ENCODE measurements around the gene TIE1. TPM values are rescaled to one million over a fixed set of nuclear protein-coding genes. Genes with fewer than 3 reads are reported as not detected.

The TIE1 gene
- total RNA-seq, 6 experiments from 2014 or later = 0.33 to 1.2 (median 0.54) TPM; not detected in 1

- no peak overlapping the region for H3K27ac Mint-ChIP-seq
- peak; percentile 42 for DNase-seq
- H3K4me3 Mint-ChIP-seq = no peak overlapping the region
- H3K27me3 Mint-ChIP-seq (ENCODE audit: insufficient read depth) = peaks cover under 1% of the 10 kb centered on the region
- no peaks in the 10 kb centered on the region for H3K9me3 Mint-ChIP-seq
- peaks cover 34% of the 10 kb centered on the region for H3K36me3 Mint-ChIP-seq (ENCODE audit: low read depth)
- H3K4me1 Mint-ChIP-seq (ENCODE audit: low read depth) = peaks cover 10% of the 10 kb centered on the region
- TF ChIP-seq, protein P1, sequence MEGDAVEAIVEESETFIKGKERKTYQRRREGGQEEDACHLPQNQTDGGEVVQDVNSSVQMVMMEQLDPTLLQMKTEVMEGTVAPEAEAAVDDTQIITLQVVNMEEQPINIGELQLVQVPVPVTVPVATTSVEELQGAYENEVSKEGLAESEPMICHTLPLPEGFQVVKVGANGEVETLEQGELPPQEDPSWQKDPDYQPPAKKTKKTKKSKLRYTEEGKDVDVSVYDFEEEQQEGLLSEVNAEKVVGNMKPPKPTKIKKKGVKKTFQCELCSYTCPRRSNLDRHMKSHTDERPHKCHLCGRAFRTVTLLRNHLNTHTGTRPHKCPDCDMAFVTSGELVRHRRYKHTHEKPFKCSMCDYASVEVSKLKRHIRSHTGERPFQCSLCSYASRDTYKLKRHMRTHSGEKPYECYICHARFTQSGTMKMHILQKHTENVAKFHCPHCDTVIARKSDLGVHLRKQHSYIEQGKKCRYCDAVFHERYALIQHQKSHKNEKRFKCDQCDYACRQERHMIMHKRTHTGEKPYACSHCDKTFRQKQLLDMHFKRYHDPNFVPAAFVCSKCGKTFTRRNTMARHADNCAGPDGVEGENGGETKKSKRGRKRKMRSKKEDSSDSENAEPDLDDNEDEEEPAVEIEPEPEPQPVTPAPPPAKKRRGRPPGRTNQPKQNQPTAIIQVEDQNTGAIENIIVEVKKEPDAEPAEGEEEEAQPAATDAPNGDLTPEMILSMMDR (IDR thresholded peaks at IDR 0.05) = no peak
Measured at GRCh38 chr1:43372172-43372571, 71.4 kb downstream of the TIE1 start.

Small RNAs within 50 kb of the gene (microRNA-seq; reads per million reads assigned to microRNA genes)
- 20.1 reads per million, percentile 26 among the genes with 10 or more reads in this experiment for gene MIR6734

Other genes with a start within 250 kb of the TIE1 start
- gene EBNA1BP2, start 128.7 kb upstream of the TIE1 start, total RNA-seq (2021; fragmentation: NEBNext Ultra II Directional; extraction: Animal tissue kit (Norgen Biotek cat#: 25700)) = 100 to 1,000 TPM; 107 to 146 (median 134) TPM
- under 1 TPM; 0.14 to 0.75 (median 0.19) TPM for gene CFAP57, start 128.7 kb upstream of the TIE1 start, total RNA-seq (2021; fragmentation: NEBNext Ultra II Directional; extraction: Animal tissue kit (Norgen Biotek cat#: 25700))
- not detected for gene TMEM125, start 31.0 kb upstream of the TIE1 start, total RNA-seq (2021; fragmentation: NEBNext Ultra II Directional; extraction: Animal tissue kit (Norgen Biotek cat#: 25700))
- gene C1orf210, start 15.4 kb upstream of the TIE1 start, total RNA-seq (2021; fragmentation: NEBNext Ultra II Directional; extraction: Animal tissue kit (Norgen Biotek cat#: 25700)) = not detected
- not detected for gene MPL, start 36.8 kb downstream of the TIE1 start, total RNA-seq (2021; fragmentation: NEBNext Ultra II Directional; extraction: Animal tissue kit (Norgen Biotek cat#: 25700))
- gene CDC20, start 58.0 kb downstream of the TIE1 start, total RNA-seq (2021; fragmentation: NEBNext Ultra II Directional; extraction: Animal tissue kit (Norgen Biotek cat#: 25700)) = 100 to 1,000 TPM in 5 of 6 experiments, 10 to 100 TPM in 1; 87.0 to 221 (median 183) TPM
- gene ELOVL1, start 67.0 kb downstream of the TIE1 start, total RNA-seq (2021; fragmentation: NEBNext Ultra II Directional; extraction: Animal tissue kit (Norgen Biotek cat#: 25700)) = 100 to 1,000 TPM; 137 to 185 (median 160) TPM
- gene MED8, start 88.8 kb downstream of the TIE1 start, total RNA-seq (2021; fragmentation: NEBNext Ultra II Directional; extraction: Animal tissue kit (Norgen Biotek cat#: 25700)) = 10 to 100 TPM; 56.0 to 64.0 (median 60.8) TPM
- gene SZT2, start 88.9 kb downstream of the TIE1 start, total RNA-seq (2021; fragmentation: NEBNext Ultra II Directional; extraction: Animal tissue kit (Norgen Biotek cat#: 25700)) = 10 to 100 TPM; 17.2 to 21.8 (median 21.3) TPM
- 10 to 100 TPM; 45.6 to 71.1 (median 61.7) TPM for gene HYI, start 152.9 kb downstream of the TIE1 start, total RNA-seq (2021; fragmentation: NEBNext Ultra II Directional; extraction: Animal tissue kit (Norgen Biotek cat#: 25700))
- gene PTPRF, start 229.9 kb downstream of the TIE1 start, total RNA-seq (2021; fragmentation: NEBNext Ultra II Directional; extraction: Animal tissue kit (Norgen Biotek cat#: 25700)) = 100 to 1,000 TPM in 4 of 6 experiments, 10 to 100 TPM in 2; 94.3 to 119 (median 109) TPM

All from HFFc6 (cell line).